GM12864 (cell line): ENCODE measurements around the gene C1QA.

Source experiments
- DNase-seq: peaks from one replicate; pipeline ENCODE4 v3.0.0-alpha.2; 2011; ENCODE audit warnings: low read depth
- H3K4me3 ChIP-seq: 2 replicates; pipeline ENCODE4 v1.5.1; 2011; ENCODE audit warnings: mild to moderate bottlenecking, low read depth, low read length, control low read depth
- CTCF ChIP-seq: IDR thresholded peaks from 2 replicates; pipeline ENCODE4 v1.5.1; 2011; ENCODE audit warnings: low read depth, mild to moderate bottlenecking, moderate library complexity, low read length, control low read depth, inconsistent platforms; ENCODE audit errors: missing control alignments

C1QA gene

GRCh38 chr1:22681556-22682276, 45.3 kb downstream of the C1QA start:
- TF ChIP-seq CTCF: no peak
- DNase-seq: no peak
- H3K4me3 ChIP-seq: no peak overlapping the region

GRCh38 chr1:22683547-22683946, 47.1 kb downstream of the C1QA start:
- no peak for DNase-seq
- no peak for TF ChIP-seq CTCF
- no peak overlapping the region for H3K4me3 ChIP-seq

- DNase-seq: no peak
- no peak for TF ChIP-seq CTCF
- no peak overlapping the region for H3K4me3 ChIP-seq
Observed at GRCh38 chr1:22685591-22686059, 49.2 kb downstream of the C1QA start.

- no peak for DNase-seq
- H3K4me3 ChIP-seq: no peak overlapping the region
- TF ChIP-seq CTCF: no peak
Observed at GRCh38 chr1:22687191-22687590, 50.8 kb downstream of the C1QA start.

GRCh38 chr1:22688466-22688865, 52.0 kb downstream of the C1QA start:
- no peak overlapping the region for H3K4me3 ChIP-seq
- no peak for DNase-seq
- no peak for TF ChIP-seq CTCF
